HG03045 (cell line): ENCODE measurements around the gene LRRC37A.
A peak's percentile ranks its signal among the peaks of the same experiment; 100 is the strongest.
"Not testable (repeated sequence)": the region's sequence is repeated elsewhere in the genome, so short reads cannot be mapped to it uniquely, and the experiment has no call there.

Experiments used
- ATAC-seq: cut with Tn5 transposase; IDR thresholded peaks from one replicate; pipeline ENCODE4 v1.9.1; 2021; ENCODE audit warnings: mild to moderate bottlenecking, moderate library complexity; ENCODE audit not compliant: unreplicated experiment

The LRRC37A gene

GRCh38 chr17:46294831-46295230 is at the start of gene LRRC37A:
Gene LRRC37A, plus strand, starts transcription at chr17:46295131. Its CDS starts 3 bp downstream, at chr17:46295134.
- ATAC-seq: not testable (repeated sequence)

DNA sequence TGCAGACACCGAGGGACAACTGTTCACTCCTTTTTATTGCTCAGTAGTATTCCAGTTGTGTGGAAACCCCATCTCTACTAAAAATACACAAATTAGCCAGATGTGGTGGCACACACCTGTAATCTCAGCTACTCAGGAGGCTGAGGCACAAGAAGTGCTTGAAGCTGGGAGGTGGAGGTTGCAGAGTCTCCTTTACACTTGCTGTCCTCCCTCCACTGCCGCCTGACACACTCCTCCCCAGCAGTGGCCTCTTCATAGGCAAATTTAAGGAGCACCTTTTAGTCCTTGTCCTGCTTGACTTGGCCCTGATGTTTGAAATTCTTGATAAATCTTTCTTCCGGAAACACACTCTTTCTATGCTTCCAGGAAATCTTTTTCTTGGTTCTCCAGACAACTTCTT is 45.8 kb upstream of the LRRC37A start:
- ATAC-seq: not testable (repeated sequence)

- not testable (repeated sequence) for ATAC-seq
These were observed 42.1 kb upstream of the LRRC37A start for GRCh38 chr17:46252804-46253203.

DNA sequence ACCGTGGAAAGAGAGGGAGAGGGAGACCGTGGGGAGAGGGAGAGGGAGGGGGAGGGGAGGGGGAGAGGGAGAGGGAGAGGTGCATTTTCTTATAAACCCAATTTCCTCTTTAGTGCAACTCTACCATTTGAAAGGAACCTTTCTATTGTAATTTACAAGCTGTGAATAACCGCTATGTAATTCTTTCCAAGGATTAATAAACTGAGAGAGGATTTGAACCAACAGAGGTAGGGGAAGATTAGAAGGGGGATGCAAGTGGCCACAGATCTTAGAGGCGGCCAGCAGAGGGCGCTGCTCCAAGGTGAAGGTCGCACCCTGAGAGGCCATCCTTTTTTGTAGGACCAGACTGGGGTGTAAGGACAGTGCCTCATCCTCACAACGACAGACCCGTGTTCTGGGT is 41.2 kb upstream of the LRRC37A start:
- peak; percentile 47 for ATAC-seq

- ATAC-seq: not testable (repeated sequence)
These were observed 40.7 kb upstream of the LRRC37A start for GRCh38 chr17:46254215-46254614.

DNA sequence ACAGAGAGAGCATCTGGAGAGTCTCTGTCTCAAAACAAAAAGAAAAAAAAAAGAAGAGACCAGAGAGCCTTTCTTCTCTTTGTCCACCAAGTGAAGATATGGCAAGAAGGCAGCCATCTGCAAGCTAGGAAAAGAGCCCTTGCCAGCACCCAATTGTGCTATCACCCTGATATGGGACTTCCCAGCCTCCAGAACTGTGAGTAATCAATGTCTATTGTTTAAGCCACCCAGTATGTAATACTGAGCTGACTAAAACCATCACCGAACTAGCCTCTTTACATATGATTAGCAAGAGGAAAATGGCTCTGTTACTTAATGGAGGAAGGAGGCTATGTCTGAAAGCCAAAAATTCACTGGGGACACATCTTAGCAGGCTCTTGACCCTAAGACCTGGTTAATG is 38.6 kb upstream of the LRRC37A start:
- not testable (repeated sequence) for ATAC-seq

DNA sequence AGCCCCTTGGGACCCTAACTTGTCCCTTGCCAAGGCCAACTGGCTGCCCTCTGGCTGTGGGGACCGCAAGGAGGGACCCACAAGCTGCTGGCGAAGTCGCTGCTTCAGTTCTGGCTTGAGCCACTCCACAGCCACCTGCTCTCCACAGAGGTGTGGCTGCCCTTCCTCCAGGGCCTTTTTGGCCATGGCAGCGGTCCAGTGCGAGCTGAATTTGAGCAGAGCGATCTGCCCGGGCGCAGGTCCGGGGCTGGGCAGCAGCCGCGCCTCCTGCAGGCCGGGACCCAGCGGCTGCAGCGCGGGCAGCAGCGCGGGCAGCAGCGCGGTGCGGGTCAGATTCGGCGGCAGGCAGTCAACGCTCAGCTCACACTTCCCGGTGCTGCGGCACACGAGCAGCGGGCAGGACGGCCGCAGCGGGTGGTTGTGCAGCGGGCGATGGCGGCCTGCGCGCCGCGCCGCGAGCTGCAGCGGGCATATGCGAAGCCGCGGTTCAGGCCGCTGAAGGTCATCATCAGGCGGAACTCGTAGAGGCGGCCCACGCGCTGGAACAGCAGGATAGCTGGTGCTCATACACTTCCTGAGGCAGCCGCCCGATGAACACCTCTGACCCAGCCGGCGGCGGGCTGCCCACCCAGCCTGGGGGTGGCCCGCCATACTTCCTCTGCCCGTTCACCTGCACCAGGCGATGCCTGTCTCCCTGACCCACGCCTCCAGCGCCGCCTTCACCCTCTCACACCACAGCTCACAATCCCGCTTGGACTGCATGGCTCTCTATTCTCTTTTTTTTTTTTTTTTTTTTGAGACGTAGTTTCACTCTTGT is 34.9 kb upstream of the LRRC37A start:
- ATAC-seq: peak; percentile 52

GRCh38 chr17:46262271-46262670 is 32.7 kb upstream of the LRRC37A start:
- no peak for ATAC-seq

DNA sequence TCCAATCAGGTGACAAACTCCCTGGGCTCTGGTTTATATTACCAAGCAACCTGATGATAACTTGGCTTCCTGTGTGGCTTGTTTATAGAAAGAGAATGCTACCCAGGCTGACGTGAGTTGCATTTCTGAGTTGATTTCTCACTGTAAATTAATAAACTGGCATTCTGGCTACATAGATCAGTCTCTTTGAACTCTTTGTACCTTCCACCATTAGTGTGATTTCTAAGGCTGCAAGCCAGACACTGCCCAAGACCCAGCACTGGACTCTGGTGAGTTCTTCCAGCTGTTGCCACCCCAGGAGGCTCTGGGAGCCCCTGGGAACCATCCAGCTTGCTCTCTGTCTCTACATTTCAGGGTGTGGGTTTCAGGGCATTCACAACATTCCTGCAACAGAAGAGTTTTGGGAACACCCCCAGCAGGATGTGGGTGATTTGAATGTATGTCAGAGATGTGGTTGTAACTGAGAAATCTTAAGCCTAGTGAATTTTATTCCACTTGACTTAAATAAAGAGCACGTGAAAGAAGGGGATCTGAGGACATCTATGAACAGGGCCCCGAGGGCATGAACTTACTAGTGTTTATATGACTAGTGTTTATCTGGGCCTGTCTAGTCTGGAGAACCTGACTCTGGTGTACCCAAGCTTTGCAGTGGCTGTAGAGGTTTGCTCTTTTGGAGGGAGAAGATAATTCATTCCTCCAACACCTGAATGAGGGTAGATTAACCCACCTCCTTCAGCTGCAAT is 30.3 kb upstream of the LRRC37A start:
- no peak for ATAC-seq

DNA sequence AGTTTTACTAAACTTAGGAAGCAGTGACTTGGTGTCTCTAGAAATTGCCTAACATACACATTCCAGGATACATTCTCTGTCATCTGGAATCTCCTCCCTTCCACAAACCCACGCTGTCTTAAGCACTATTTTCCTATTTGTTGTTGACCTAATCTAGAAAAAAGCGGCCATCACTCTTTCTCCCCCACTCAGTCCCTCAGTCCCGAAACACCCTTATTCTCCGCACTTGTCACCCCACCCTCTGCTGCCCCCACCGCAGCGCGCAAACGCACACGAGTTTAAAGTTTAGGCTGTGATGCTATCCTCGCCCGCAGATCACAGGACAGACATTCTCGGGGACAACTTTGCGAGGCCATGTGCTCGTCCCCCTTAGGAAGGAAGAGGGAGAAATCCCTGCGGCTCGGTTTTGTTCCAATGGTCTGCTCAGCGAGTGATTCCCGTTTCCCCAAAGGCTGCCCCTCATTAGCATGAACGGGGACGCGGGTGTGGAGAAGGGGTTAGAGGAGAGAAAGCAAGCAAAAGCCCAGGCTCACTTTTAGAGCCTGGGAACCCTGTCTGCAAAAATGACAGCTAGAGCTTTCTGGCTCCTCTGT is 28.8 kb upstream of the LRRC37A start:
- ATAC-seq: not testable (repeated sequence)

DNA sequence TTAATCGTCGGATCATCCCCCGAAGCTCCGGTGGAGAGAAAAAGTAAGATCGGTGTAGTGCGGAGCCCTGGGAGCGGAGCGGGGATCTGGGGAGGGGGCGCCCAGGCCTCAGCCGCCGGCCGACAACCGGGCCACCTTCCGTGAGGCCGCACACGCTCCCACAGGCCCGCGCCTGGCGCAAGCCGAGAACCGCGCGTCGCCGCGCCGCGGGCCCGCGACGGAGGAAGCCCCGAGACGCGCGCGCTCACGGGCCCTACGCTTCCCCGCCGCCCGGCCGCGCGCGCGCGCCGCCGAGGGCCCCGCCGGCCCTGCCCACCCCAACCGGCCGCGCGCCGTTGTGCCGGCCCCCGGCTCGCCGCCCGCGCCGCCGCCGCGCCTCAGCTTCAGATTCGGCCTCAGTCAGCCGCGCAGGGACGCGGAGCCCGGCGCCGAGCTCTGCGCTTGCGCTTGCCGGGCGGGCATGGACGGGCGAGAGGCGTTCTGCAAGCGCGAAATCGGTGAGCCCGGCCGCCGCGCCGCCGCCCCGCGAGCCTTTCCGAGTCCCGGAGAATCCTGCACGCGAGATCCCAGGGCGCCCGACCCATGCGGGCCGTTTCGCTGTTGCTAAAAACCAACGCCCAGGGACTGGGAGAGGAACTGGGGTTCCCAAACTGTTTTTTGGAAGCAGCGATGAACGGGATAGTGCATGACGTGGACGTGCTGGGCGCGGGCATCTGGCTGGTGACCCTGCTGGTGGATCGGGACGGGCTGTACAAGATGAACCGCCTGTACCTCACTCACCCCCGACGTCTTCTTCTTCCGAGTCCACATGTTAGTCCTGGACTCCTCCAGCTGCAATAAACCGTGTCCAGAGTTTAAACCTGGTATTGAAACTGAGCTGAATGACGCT is 28.0 kb upstream of the LRRC37A start:
- ATAC-seq: peak; percentile 80

DNA sequence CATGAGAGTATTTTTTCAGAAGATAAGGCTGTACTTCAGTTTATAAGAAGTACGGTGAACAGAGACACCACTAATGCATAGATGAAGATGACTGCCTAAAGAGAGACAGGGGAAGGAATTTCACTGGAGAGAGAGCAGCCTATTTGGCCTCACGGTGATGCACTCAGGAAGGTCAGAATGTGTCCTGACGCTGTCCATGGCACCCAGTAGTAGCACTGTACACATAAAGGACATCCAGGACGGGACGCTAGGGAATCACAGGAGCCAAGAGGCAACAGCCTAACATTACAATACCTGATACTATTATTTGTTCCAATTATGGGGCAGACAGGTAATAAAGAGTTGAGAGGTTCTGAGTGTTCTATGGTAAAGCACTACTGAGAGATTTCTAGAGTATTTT is 24.9 kb upstream of the LRRC37A start:
- no peak for ATAC-seq

- no peak for ATAC-seq
These were observed 21.2 kb upstream of the LRRC37A start for GRCh38 chr17:46273541-46274236.

DNA sequence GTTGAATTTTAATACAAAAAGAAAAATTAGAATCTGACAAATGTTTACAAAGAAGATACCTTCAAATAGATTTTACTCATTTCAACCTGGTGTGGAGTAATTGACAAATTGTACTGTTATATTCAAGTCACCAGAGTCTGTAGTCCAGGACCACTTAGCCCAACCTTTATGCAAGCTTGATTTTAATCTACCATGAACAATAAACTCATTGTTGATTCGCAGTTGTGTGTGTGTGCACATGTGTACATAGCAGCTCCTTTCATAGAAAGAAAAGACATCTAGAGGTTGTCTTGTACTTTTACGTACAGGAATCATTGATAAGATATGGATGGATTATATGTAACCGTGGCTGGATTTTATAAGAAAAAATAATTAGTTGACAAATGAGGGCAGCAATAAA is 20.7 kb upstream of the LRRC37A start:
- ATAC-seq: no peak

- not testable (repeated sequence) for ATAC-seq
These were observed 18.0 kb upstream of the LRRC37A start for GRCh38 chr17:46276728-46277479.

GRCh38 chr17:46281336-46281735 is 13.6 kb upstream of the LRRC37A start:
- not testable (repeated sequence) for ATAC-seq

- ATAC-seq: not testable (repeated sequence)
These were observed 12.3 kb upstream of the LRRC37A start for GRCh38 chr17:46282635-46283034.

GRCh38 chr17:46284467-46284866 is 10.5 kb upstream of the LRRC37A start:
- ATAC-seq: not testable (repeated sequence)

GRCh38 chr17:46285500-46285899 is 9.4 kb upstream of the LRRC37A start:
- not testable (repeated sequence) for ATAC-seq
